Prostate gland (tissue), 2 donors: Measurements from ENCODE around the gene PIK3R2.

Experiments
- CTCF ChIP-seq, 4 experiments: fragments of 200-600 bp in 2 of 4; fragments of 450-650 bp in 2 of 4; sonication (generic) in 2 of 4; IDR thresholded peaks; 1 replicate in 3 of 4; 2 replicates in 1 of 4; pipeline ENCODE4 v1.5.1; 2016 to 2019; ENCODE audit warnings: antibody characterized with exemption in 4 of 4, mild to moderate bottlenecking in 2 of 4, moderate library complexity in 2 of 4
- POLR2A ChIP-seq: fragments of 450-650 bp; IDR thresholded peaks from one replicate; pipeline ENCODE4 v1.6.1; 2016; ENCODE audit warnings: antibody characterized with exemption, mild to moderate bottlenecking
- POLR2AphosphoS5 ChIP-seq: sonication (generic); formaldehyde crosslinking; IDR thresholded peaks from one replicate; pipeline ENCODE4 v1.6.1; 2017; ENCODE audit warnings: antibody characterized with exemption

GRCh38 chr19:18128805-18129204 is 24.2 kb upstream of the PIK3R2 start:
- TF ChIP-seq CTCF (IDR thresholded peaks at IDR 0.05): no peak
- TF ChIP-seq POLR2A: no peak
- TF ChIP-seq POLR2AphosphoS5: no peak
